Tibial artery (tissue), 4 donors: ENCODE results near the gene BRD8.

Source experiments
- DNase-seq, 2 donors: peaks; one replicate each; pipeline ENCODE4 v3.0.0-alpha.2; 2019
- H3K27ac ChIP-seq, 2 donors: fragments of 200-600 bp; sonication (generic) in 1 of 2; 1 replicate in 1 of 2; 2 replicates in 1 of 2; pipeline ENCODE4 v1.5.1; 2018 to 2019; ENCODE audit warnings: mild to moderate bottlenecking in 1 of 2
- H3K27me3 ChIP-seq, 2 donors: fragments of 200-600 bp; sonication (generic) in 1 of 2; one replicate each; pipeline versions ENCODE4 v1.5.1 to v1.6.0; 2016 to 2019
- H3K36me3 ChIP-seq, 3 donors: fragments of 200-600 bp; sonication (generic) in 2 of 3; one replicate each; pipeline ENCODE4 v1.5.1; 2016 to 2019; ENCODE audit warnings: mild to moderate bottlenecking in 2 of 3
- H3K4me1 ChIP-seq, 4 donors: fragments of 200-600 bp; sonication (generic) in 2 of 4; 1 replicate in 3 of 4; 2 replicates in 1 of 4; pipeline ENCODE4 v1.5.1; 2016 to 2019
- H3K4me3 ChIP-seq, 2 donors: fragments of 200-600 bp; sonication (generic) in 1 of 2; 1 replicate in 1 of 2; 2 replicates in 1 of 2; pipeline ENCODE4 v1.5.1; 2018 to 2019; ENCODE audit warnings: mild to moderate bottlenecking in 2 of 2
- H3K9me3 ChIP-seq, 3 donors: fragments of 200-600 bp; sonication (generic) in 1 of 3; one replicate each; pipeline ENCODE4 v1.5.1; 2016 to 2019
- CTCF ChIP-seq, 2 experiments: fragments of 200-600 bp in 1 of 2; fragments of 450-650 bp in 1 of 2; IDR thresholded peaks; one replicate each; pipeline ENCODE4 v1.5.1; 2017 to 2019; ENCODE audit warnings: antibody characterized with exemption in 2 of 2, mild to moderate bottlenecking in 1 of 2, moderate library complexity in 1 of 2
- intact Hi-C: fragments of 100-400 bp; cut with DNase I; formaldehyde crosslinking; loops from one replicate; pipeline ENCODE4 v1.15.0; 2023; ENCODE audit warnings: low total_unique reads

The BRD8 gene

GRCh38 chr5:138092301-138092700, 86.1 kb downstream of the BRD8 start:
- Histone ChIP-seq H3K4me1 (no peaks in the 10 kb centered on the region), H3K4me3 (no peak overlapping the region), H3K27ac (no peak overlapping the region), H3K9me3 (no peaks in the 10 kb centered on the region), H3K36me3 (no peaks in the 10 kb centered on the region), H3K27me3 (peaks cover 0 to 17% of the 10 kb centered on the region in 2 donors)
- DNase-seq = no peak
- no peak for TF ChIP-seq CTCF (IDR thresholded peaks at IDR 0.05)
- intact Hi-C loops = no loop called here

GRCh38 chr5:138091685-138092084, 86.7 kb downstream of the BRD8 start:
- DNase-seq = no peak
- Histone ChIP-seq H3K27me3 (peaks cover 0 to 17% of the 10 kb centered on the region in 2 donors), H3K36me3 (no peaks in the 10 kb centered on the region), H3K4me1 (no peaks in the 10 kb centered on the region), H3K9me3 (no peaks in the 10 kb centered on the region), H3K4me3 (no peak overlapping the region), H3K27ac (no peak overlapping the region)
- intact Hi-C loops = no loop called here
- TF ChIP-seq CTCF (IDR thresholded peaks at IDR 0.05) = no peak
